SK-N-SH treated with all-trans-retinoic acid at 6 μM for 48 hours (cell line): ENCODE data around the gene AFAP1.

ENCODE experiments used
- ATAC-seq: fragments of 200-7000 bp; cut with Tn5 transposase; 3 replicates; pipeline ENCODE4 v1.9.1; 2020; ENCODE audit warnings: mild to moderate bottlenecking, moderate library complexity
- ARNTL ChIP-seq: fragments of 450-650 bp; formaldehyde crosslinking; IDR thresholded peaks from 2 replicates; pipeline ENCODE4 v1.5.0; 2020; ENCODE audit warnings: low read depth, mild to moderate bottlenecking, moderate library complexity, borderline replicate concordance
- BACH2 ChIP-seq: fragments of 250-450 bp; sonication (Bioruptor Pico); IDR thresholded peaks from 2 replicates; pipeline ENCODE4 v1.9.0; 2021; ENCODE audit warnings: mild to moderate bottlenecking, borderline replicate concordance
- CREB5 ChIP-seq: fragments of 250-450 bp; sonication (Bioruptor Pico); IDR thresholded peaks from 2 replicates; pipeline ENCODE4 v1.5.1; 2020; ENCODE audit warnings: low read depth, mild to moderate bottlenecking, moderate library complexity
- CSDC2 ChIP-seq: fragments of 250-450 bp; sonication (Bioruptor Pico); IDR thresholded peaks from 2 replicates; pipeline ENCODE4 v1.5.0; 2020; ENCODE audit warnings: mild to moderate bottlenecking, moderate library complexity
- CSRNP3 ChIP-seq: fragments of 250-450 bp; sonication (Bioruptor Pico); IDR thresholded peaks from 2 replicates; pipeline ENCODE4 v1.5.1; 2021; ENCODE audit warnings: mild to moderate bottlenecking, moderate library complexity
- ESRRG ChIP-seq: fragments of 250-450 bp; sonication (Bioruptor Pico); IDR thresholded peaks from 2 replicates; pipeline ENCODE4 v1.6.1; 2021; ENCODE audit warnings: mild to moderate bottlenecking
- GLIS3 ChIP-seq: fragments of 250-450 bp; sonication (Bioruptor Pico); IDR thresholded peaks from 2 replicates; pipeline ENCODE4 v1.5.0; 2020; ENCODE audit warnings: mild to moderate bottlenecking, moderate library complexity
- ISL1 ChIP-seq: fragments of 250-450 bp; sonication (Bioruptor Pico); IDR thresholded peaks from 2 replicates; pipeline ENCODE4 v2.1.2; 2022; ENCODE audit warnings: mild to moderate bottlenecking, moderate library complexity
- PATZ1 ChIP-seq: fragments of 250-450 bp; sonication (Bioruptor Pico); IDR thresholded peaks from 2 replicates; pipeline ENCODE4 v1.8.0; 2020; ENCODE audit warnings: mild to moderate bottlenecking, moderate library complexity, borderline replicate concordance
- POU6F1 ChIP-seq: fragments of 250-450 bp; sonication (Bioruptor Pico); IDR thresholded peaks from 2 replicates; pipeline ENCODE4 v1.8.0; 2021; ENCODE audit warnings: low read depth, mild to moderate bottlenecking, moderate library complexity, borderline replicate concordance
- RARB ChIP-seq: fragments of 250-450 bp; sonication (Bioruptor Pico); IDR thresholded peaks from 2 replicates; pipeline ENCODE4 v1.8.0; 2021; ENCODE audit warnings: mild to moderate bottlenecking, moderate library complexity
- SNAI2 ChIP-seq: fragments of 250-450 bp; sonication (Bioruptor Pico); IDR thresholded peaks from 2 replicates; pipeline ENCODE4 v1.5.0; 2020; ENCODE audit warnings: mild to moderate bottlenecking, moderate library complexity
- TCF4 ChIP-seq: fragments of 250-450 bp; sonication (Bioruptor Pico); IDR thresholded peaks from 2 replicates; pipeline ENCODE4 v1.8.0; 2021; ENCODE audit warnings: mild to moderate bottlenecking, moderate library complexity, borderline replicate concordance
- TOX ChIP-seq: fragments of 250-450 bp; sonication (Bioruptor Pico); IDR thresholded peaks from 2 replicates; pipeline ENCODE4 v1.8.0; 2021; ENCODE audit warnings: mild to moderate bottlenecking, moderate library complexity, borderline replicate concordance
- ZC3H10 ChIP-seq: fragments of 250-450 bp; sonication (Bioruptor Pico); IDR thresholded peaks from 2 replicates; pipeline ENCODE4 v1.5.1; 2021; ENCODE audit warnings: mild to moderate bottlenecking, moderate library complexity
- ZFP3 ChIP-seq: fragments of 250-450 bp; sonication (Bioruptor Pico); IDR thresholded peaks from 2 replicates; pipeline ENCODE4 v1.5.0; 2020; ENCODE audit warnings: mild to moderate bottlenecking, moderate library complexity
- ZFP30 ChIP-seq: fragments of 450-650 bp; formaldehyde crosslinking; IDR thresholded peaks from 2 replicates; pipeline ENCODE4 v1.5.0; 2022; ENCODE audit warnings: mild to moderate bottlenecking, moderate library complexity
- ZNF565 ChIP-seq: fragments of 450-650 bp; formaldehyde crosslinking; conservative IDR thresholded peaks from 2 replicates; pipeline ENCODE4 v1.5.0; 2020; ENCODE audit warnings: low read depth, mild to moderate bottlenecking, moderate library complexity
- ZNF8 ChIP-seq: fragments of 450-650 bp; formaldehyde crosslinking; IDR thresholded peaks from 2 replicates; pipeline ENCODE4 v1.5.0; 2020; ENCODE audit warnings: mild to moderate bottlenecking, moderate library complexity

The AFAP1 gene

GRCh38 chr4:7873881-7874280 lies 65.8 kb downstream of the AFAP1 start:
- ATAC-seq = no peak
- no peak for TF ChIP-seq ZFP30

DNA sequence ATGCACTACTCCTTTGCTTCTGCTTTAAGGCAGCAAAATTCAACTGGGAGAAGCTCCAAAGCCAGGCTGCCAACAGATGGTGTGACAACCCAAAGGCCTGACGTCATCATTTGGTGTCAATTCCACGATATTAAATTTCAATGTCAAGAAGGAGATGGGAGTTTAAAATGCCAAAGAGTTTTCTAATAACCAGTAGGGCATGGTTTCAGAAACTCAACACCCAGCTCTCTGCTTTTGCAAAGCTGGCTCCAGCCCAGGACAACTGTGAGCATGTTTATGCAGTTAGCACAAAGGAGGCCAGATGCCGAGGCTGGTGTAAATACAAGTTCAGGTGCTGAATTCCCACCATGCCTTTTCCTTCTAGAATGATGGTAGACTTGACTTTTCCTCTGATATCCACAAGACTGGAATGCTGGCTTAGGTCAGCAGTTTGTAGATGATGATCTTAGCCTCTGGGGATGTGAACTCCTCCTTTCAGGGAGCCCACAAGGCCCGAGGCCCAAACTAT lies 67.3 kb downstream of the AFAP1 start:
- peak; percentile 70 for ATAC-seq
- 0 out of 2 replicates have a peak, but pooled peaks have one; percentile 35 for TF ChIP-seq ISL1 (CRISPR knock-in tag)
- TF ChIP-seq CSRNP3 (CRISPR knock-in tag) = no peak
- TF ChIP-seq TOX (CRISPR knock-in tag) = no peak
- no peak for TF ChIP-seq ARNTL
- no peak for TF ChIP-seq ZC3H10 (CRISPR knock-in tag)

DNA sequence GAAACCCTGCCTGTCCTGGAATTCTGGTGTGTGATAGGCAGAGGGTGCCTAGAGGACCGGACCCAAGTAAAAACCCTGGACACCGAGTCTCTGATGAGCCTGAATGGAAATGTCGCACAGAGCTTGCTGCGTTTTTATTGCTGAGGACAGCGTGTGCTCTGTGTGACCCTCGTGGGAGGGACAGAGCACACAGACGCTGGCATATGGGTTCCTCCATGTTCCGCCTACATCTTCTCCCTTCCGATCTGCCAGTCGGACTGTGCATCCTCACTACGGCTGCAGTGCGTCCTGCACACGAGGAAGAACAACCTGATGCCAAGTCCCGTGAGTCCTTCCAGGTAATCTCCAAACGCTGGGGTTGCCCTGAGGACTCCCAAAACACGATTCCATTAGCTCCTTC lies 68.3 kb downstream of the AFAP1 start:
- TF ChIP-seq ESRRG (CRISPR knock-in tag) (no peak), CSDC2 (CRISPR knock-in tag) (no peak), TCF4 (CRISPR knock-in tag) (no peak), ZFP30 (no peak), ZC3H10 (CRISPR knock-in tag) (no peak), PATZ1 (CRISPR knock-in tag) (no peak), SNAI2 (CRISPR knock-in tag) (no peak), CSRNP3 (CRISPR knock-in tag) (no peak), TOX (CRISPR knock-in tag) (no peak), RARB (CRISPR knock-in tag) (no peak), POU6F1 (CRISPR knock-in tag) (no peak), ISL1 (CRISPR knock-in tag) (no peak), GLIS3 (CRISPR knock-in tag) (no peak), BACH2 (CRISPR knock-in tag) (no peak)
- TF ChIP-seq, all 23 proteins: peak for 0
- ATAC-seq = no peak

DNA sequence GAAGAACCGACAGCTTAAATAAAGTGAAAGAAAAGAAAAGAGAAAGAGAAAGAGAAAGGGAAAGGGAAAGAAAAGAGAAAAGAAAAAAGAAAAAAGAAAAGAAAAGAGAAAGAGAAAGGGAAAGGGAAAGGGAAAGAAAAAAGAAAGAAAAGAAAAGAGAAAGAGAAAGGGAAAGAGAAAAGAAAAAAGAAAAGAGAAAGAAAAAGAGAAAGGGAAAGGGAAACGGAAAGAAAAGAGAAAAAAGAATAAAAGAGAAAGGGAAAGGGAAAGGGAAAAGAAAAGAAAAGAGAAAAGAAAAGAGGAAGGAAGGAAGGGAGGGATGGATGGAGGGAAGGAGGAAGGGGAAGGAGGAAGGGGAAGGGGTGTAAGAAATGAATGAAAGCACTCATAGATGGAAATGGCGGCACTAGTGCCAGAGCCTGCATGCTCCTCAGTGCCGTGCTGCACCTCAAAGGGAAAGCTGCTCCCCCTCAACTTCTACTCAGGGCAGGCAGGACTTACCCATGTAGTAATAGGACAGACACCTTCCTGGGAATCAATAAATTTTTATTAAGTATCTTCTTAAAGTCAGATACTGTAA lies 70.7 kb downstream of the AFAP1 start:
- TF ChIP-seq ISL1 (CRISPR knock-in tag) (no peak), RARB (CRISPR knock-in tag) (no peak), ZC3H10 (CRISPR knock-in tag) (no peak), PATZ1 (CRISPR knock-in tag) (no peak), BACH2 (CRISPR knock-in tag) (no peak), ESRRG (CRISPR knock-in tag) (no peak)
- no peak for ATAC-seq

GRCh38 chr4:7868436-7868775 lies 71.3 kb downstream of the AFAP1 start:
- ATAC-seq = no peak
- TF ChIP-seq ZC3H10 (CRISPR knock-in tag) (no peak), ZNF8 (CRISPR knock-in tag) (no peak), CREB5 (CRISPR knock-in tag) (no peak), TOX (CRISPR knock-in tag) (no peak), PATZ1 (CRISPR knock-in tag) (no peak), ZFP30 (no peak), ZFP3 (no peak), ZNF565 (no peak), POU6F1 (CRISPR knock-in tag) (no peak), ISL1 (CRISPR knock-in tag) (no peak), GLIS3 (CRISPR knock-in tag) (no peak)
